IMR-90 (cell line): Measurements from ENCODE around the gene KIF5C. TPM values are rescaled to one million over a fixed set of nuclear protein-coding genes. Genes with fewer than 3 reads are reported as not detected.

Source experiments
- ATAC-seq: fragments of 200-7000 bp; cut with Tn5 transposase; 2 replicates; pipeline ENCODE4 v1.9.1; 2020; ENCODE audit warnings: low read depth, mild to moderate bottlenecking, moderate library complexity
- BruUV-seq: library from RNA; stranded (reverse); fragments of 400-500 nt; replicated peaks from 2 replicates; lab custom pipeline; 2021; lab: Mats Ljungman, UMichigan
- CTCF ChIA-PET: fragments of 300-600 bp; formaldehyde crosslinking; extraction: SDS; loops from one replicate; lab custom pipeline; 2021; ENCODE audit warnings: antibody characterized with exemption; lab: Yijun Ruan, JAX
- POLR2A ChIA-PET: fragments of 300-600 bp; sonication (Branson Sonifier 250); formaldehyde crosslinking; loops from one replicate; lab custom pipeline; 2022; ENCODE audit warnings: antibody characterized with exemption; ENCODE audit not compliant: unreplicated experiment; lab: Charles Lee
- DNase-seq: peaks from one replicate; pipeline ENCODE4 v3.0.0; 2013
- H2AFZ ChIP-seq: replicated peaks from 2 replicates; pipeline ENCODE3; 2013; ENCODE audit warnings: low read length, mild to moderate bottlenecking; ENCODE audit not compliant: poor library complexity
- H2AK5ac ChIP-seq: 2 replicates; pipeline ENCODE4 v1.6.1; 2013; ENCODE audit warnings: low read depth, low read length, inconsistent platforms
- H2AK9ac ChIP-seq: replicated peaks from 2 replicates; pipeline ENCODE3; 2013; ENCODE audit warnings: mild to moderate bottlenecking, low read depth, low read length, moderate library complexity; ENCODE audit not compliant: poor library complexity
- H2BK120ac ChIP-seq: 2 replicates; pipeline ENCODE4 v1.6.1; 2013; ENCODE audit warnings: low read depth, low read length, inconsistent platforms
- H2BK15ac ChIP-seq: 3 replicates; pipeline ENCODE4 v1.6.1; 2013; ENCODE audit warnings: low read depth, low read length, inconsistent platforms
- H2BK20ac ChIP-seq: 2 replicates; pipeline ENCODE4 v1.6.1; 2013; ENCODE audit warnings: low read depth, mild to moderate bottlenecking, inconsistent platforms, low read length, moderate library complexity
- H2BK5ac ChIP-seq: 2 replicates; pipeline ENCODE4 v1.6.1; 2013; ENCODE audit warnings: mild to moderate bottlenecking, low read depth, low read length, inconsistent platforms; ENCODE audit not compliant: poor library complexity, severe bottlenecking
- H3K14ac ChIP-seq: replicated peaks from 2 replicates; pipeline ENCODE4 v1.6.1; 2013; ENCODE audit warnings: low read depth, low read length, inconsistent platforms
- H3K18ac ChIP-seq: 2 replicates; pipeline ENCODE4 v1.6.1; 2013; ENCODE audit warnings: low read depth, low read length, control low read depth
- H3K23ac ChIP-seq: 2 replicates; pipeline ENCODE4 v1.6.1; 2013; ENCODE audit warnings: low read depth, low read length, inconsistent platforms
- H3K27ac ChIP-seq: 2 replicates; pipeline ENCODE4 v1.5.1; 2013; ENCODE audit warnings: mild to moderate bottlenecking, control low read depth, low read length; ENCODE audit not compliant: insufficient read depth
- H3K27me3 ChIP-seq: 2 replicates; pipeline ENCODE4 v1.6.1; 2013; ENCODE audit warnings: low read length; ENCODE audit not compliant: control insufficient read depth, insufficient read depth
- H3K36me3 ChIP-seq: 2 replicates; pipeline ENCODE4 v1.6.1; 2013; ENCODE audit warnings: low read length, mixed read lengths; ENCODE audit not compliant: control insufficient read depth, insufficient read depth
- H3K4ac ChIP-seq: 2 replicates; pipeline ENCODE4 v1.6.1; 2013; ENCODE audit warnings: low read depth, low read length, inconsistent platforms
- H3K4me1 ChIP-seq: 2 replicates; pipeline ENCODE4 v1.6.1; 2013; ENCODE audit warnings: low read length, mixed read lengths; ENCODE audit not compliant: control insufficient read depth, insufficient read depth
- H3K4me2 ChIP-seq: 2 replicates; pipeline ENCODE4 v1.6.1; 2013; ENCODE audit warnings: low read depth, mild to moderate bottlenecking, control low read depth, low read length, moderate library complexity
- H3K4me3 ChIP-seq: 2 replicates; pipeline ENCODE4 v1.5.1; 2013; ENCODE audit warnings: low read depth, mild to moderate bottlenecking, control low read depth, low read length, moderate library complexity; ENCODE audit not compliant: insufficient read depth
- H3K56ac ChIP-seq: 2 replicates; pipeline ENCODE4 v1.6.1; 2013; ENCODE audit warnings: low read length, inconsistent platforms; ENCODE audit not compliant: insufficient read depth; ENCODE audit errors: extremely low read depth
- H3K79me1 ChIP-seq, 2 experiments: 2 replicates each; pipeline ENCODE4 v1.6.1; 2013; ENCODE audit warnings: low read length in 2 of 2, inconsistent platforms in 1 of 2, low read depth in 1 of 2
- H3K9ac ChIP-seq: 2 replicates; pipeline ENCODE4 v1.6.1; 2013; ENCODE audit warnings: low read depth, low read length, control low read depth
- H3K9me1 ChIP-seq: 2 replicates; pipeline ENCODE4 v1.6.1; 2013; ENCODE audit warnings: low read length, inconsistent platforms; ENCODE audit not compliant: insufficient read depth
- H3K9me3 ChIP-seq: 2 replicates; pipeline ENCODE4 v1.6.1; 2013; ENCODE audit warnings: low read length; ENCODE audit not compliant: control insufficient read depth, insufficient read depth
- H4K20me1 ChIP-seq: 2 replicates; pipeline ENCODE4 v1.6.1; 2013; ENCODE audit warnings: low read length, inconsistent platforms; ENCODE audit not compliant: insufficient read depth
- H4K5ac ChIP-seq: 2 replicates; pipeline ENCODE4 v1.6.1; 2013; ENCODE audit warnings: mild to moderate bottlenecking, low read depth, low read length, control low read depth
- H4K8ac ChIP-seq, 2 experiments: 2 replicates each; pipeline ENCODE4 v1.6.1; 2013; ENCODE audit warnings: low read depth in 2 of 2, low read length in 2 of 2, control low read depth in 1 of 2, inconsistent platforms in 1 of 2
- H4K91ac ChIP-seq: 2 replicates; pipeline ENCODE4 v1.6.1; 2013; ENCODE audit warnings: low read depth, low read length, inconsistent platforms; ENCODE audit not compliant: insufficient read depth
- BHLHE40 ChIP-seq: fragments of 150-350 bp; IDR thresholded peaks from 2 replicates; pipeline ENCODE4 v1.6.1; 2016; ENCODE audit warnings: mild to moderate bottlenecking, low read depth, low read length
- MAZ ChIP-seq: IDR thresholded peaks from 2 replicates; pipeline ENCODE4 v1.6.1; 2012; ENCODE audit warnings: low read depth, mild to moderate bottlenecking, low read length, improper control_type of control experiment, moderate library complexity, borderline replicate concordance
- RCOR1 ChIP-seq: IDR thresholded peaks from 2 replicates; pipeline ENCODE4 v1.6.1; 2012; ENCODE audit warnings: mild to moderate bottlenecking, low read length, improper control_type of control experiment; ENCODE audit not compliant: insufficient replicate concordance
- RFX5 ChIP-seq: IDR thresholded peaks from 2 replicates; pipeline ENCODE4 v1.8.0; 2012; ENCODE audit warnings: low read depth, mild to moderate bottlenecking, low read length, moderate library complexity
- WGBS, 2 experiments: methylation state at CpG; one replicate each; pipeline versions ENCODE4 v1.1.5 to v1.1.7; 2013; ENCODE audit warnings: missing lambda C conversion rate in 2 of 2; ENCODE audit not compliant: insufficient read length in 1 of 2; ENCODE audit errors: extremely low coverage in 2 of 2; 5-methylcytosine and 5-hydroxymethylcytosine counted together
- dilution Hi-C: fragments of 300-500 bp; cut with HindIII; formaldehyde crosslinking; loops from one replicate; pipeline ENCODE4 v1.14.3; 2018; ENCODE audit warnings: low sequenced_read_pairs; ENCODE audit not compliant: unreplicated experiment
- in situ Hi-C: fragments of 300-500 bp; cut with MboI; formaldehyde crosslinking; loops from 3 replicates; pipeline ENCODE4 v1.14.3; 2019; ENCODE audit warnings: low sequenced_read_pairs, inconsistent platforms, mixed read lengths
- intact Hi-C: fragments of 100-400 bp; cut with micrococcal nuclease; formaldehyde crosslinking; loops from 2 replicates; pipeline ENCODE4 v1.10.0; 2022
- polyA plus RNA-seq, 3 experiments: library from polyadenylated mRNA; depleted of rRNA; stranded (reverse); fragments of >200 nt; gene quantifications; 2 replicates each; pipeline ENCODE4 v1.2.3, GENCODE V29; 2012; ENCODE audit warnings: low replicate concordance in 1 of 3
- total RNA-seq: library from RNA; depleted of rRNA; stranded (reverse); fragments of >200 nt; gene quantifications from 2 replicates; pipeline ENCODE4 v1.2.3, GENCODE V29; 2012
- TF ChIP-seq, protein P1 (sequence below): fragments of 150-350 bp; IDR thresholded peaks from 2 replicates; pipeline ENCODE4 v1.6.1; 2017; ENCODE audit warnings: mild to moderate bottlenecking, antibody characterized with exemption, low read length, low read depth
- TF ChIP-seq, protein P2 (sequence below): fragments of 150-350 bp; IDR thresholded peaks from 2 replicates; pipeline ENCODE4 v1.6.1; 2016; ENCODE audit warnings: low read depth, mild to moderate bottlenecking, low read length, moderate library complexity, borderline replicate concordance
- TF ChIP-seq, protein P3 (sequence below): conservative IDR thresholded peaks from 2 replicates; pipeline ENCODE4 v1.5.1; 2012; ENCODE audit warnings: mild to moderate bottlenecking, low read depth, low read length, improper control_type of control experiment

Gene KIF5C
- total and polyA plus RNA-seq, 2 of the 4 experiments (the other 2 are of a cell fraction): 0.10 to 0.18 TPM

DNA sequence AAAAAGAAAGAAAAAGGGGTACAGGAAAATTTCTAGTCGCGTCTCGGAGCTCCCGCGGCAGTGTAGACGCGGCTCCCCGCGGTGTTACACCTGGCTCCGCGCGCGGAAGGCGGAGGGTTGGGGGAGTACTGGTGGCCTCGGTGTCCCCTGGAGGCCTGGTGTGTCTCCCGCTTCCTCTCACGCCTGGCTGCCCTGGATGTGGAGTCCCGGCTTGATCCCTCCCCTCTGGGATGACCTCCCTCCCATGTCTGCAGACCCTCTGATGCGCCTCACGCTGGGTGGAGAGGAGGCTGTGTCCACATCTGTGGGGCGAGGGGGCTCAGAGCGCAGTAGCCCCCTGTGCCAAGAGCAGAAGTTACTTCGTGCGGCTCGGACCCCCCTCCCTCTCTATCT lies 1.2 kb downstream of the KIF5C start:
- in situ Hi-C loops: no loop called here
- Histone ChIP-seq H3K79me1 (no peaks in the 10 kb centered on the region), H3K4me3 (no peak overlapping the region), H2AK9ac (no peak overlapping the region), H3K56ac (no peak overlapping the region), H4K8ac (no peak overlapping the region), H3K4ac (no peak overlapping the region), H3K18ac (no peak overlapping the region), H2BK5ac (no peak overlapping the region), H3K23ac (no peak overlapping the region), H3K4me2 (no peak overlapping the region), H3K9me3 (no peaks in the 10 kb centered on the region; the same call in 1 of the 2 replicates), H3K4me1 (no peaks in the 10 kb centered on the region), H2BK20ac (no peak overlapping the region), H3K9me1 (no peaks in the 10 kb centered on the region), H4K5ac (no peak overlapping the region), H2AK5ac (no peak overlapping the region), H4K91ac (no peak overlapping the region), H3K27me3 (peaks cover 26% of the 10 kb centered on the region), H2BK120ac (no peak overlapping the region), H3K9ac (no peak overlapping the region), H3K27ac (no peak overlapping the region), H3K36me3 (no peaks in the 10 kb centered on the region), H2AFZ (no peak overlapping the region), H4K20me1 (no peaks in the 10 kb centered on the region), H2BK15ac (no peak overlapping the region), H3K14ac (no peak overlapping the region)
- no TSS peak for BruUV-seq
- intact Hi-C loops: loop anchor here (5.0 kb wide), 1 partner anchor 229 kb away; no protein-coding TSS in a partner anchor
- POLR2A ChIA-PET: no interaction called here
- ATAC-seq: no peak
- TF ChIP-seq RFX5 (no peak), MAZ (no peak), BHLHE40 (no peak), RCOR1 (no peak)
- TF ChIP-seq, protein P1, sequence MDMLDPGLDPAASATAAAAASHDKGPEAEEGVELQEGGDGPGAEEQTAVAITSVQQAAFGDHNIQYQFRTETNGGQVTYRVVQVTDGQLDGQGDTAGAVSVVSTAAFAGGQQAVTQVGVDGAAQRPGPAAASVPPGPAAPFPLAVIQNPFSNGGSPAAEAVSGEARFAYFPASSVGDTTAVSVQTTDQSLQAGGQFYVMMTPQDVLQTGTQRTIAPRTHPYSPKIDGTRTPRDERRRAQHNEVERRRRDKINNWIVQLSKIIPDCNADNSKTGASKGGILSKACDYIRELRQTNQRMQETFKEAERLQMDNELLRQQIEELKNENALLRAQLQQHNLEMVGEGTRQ: no peak
- TF ChIP-seq, protein P2, sequence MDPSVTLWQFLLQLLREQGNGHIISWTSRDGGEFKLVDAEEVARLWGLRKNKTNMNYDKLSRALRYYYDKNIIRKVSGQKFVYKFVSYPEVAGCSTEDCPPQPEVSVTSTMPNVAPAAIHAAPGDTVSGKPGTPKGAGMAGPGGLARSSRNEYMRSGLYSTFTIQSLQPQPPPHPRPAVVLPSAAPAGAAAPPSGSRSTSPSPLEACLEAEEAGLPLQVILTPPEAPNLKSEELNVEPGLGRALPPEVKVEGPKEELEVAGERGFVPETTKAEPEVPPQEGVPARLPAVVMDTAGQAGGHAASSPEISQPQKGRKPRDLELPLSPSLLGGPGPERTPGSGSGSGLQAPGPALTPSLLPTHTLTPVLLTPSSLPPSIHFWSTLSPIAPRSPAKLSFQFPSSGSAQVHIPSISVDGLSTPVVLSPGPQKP: no peak
- TF ChIP-seq, protein P3, sequence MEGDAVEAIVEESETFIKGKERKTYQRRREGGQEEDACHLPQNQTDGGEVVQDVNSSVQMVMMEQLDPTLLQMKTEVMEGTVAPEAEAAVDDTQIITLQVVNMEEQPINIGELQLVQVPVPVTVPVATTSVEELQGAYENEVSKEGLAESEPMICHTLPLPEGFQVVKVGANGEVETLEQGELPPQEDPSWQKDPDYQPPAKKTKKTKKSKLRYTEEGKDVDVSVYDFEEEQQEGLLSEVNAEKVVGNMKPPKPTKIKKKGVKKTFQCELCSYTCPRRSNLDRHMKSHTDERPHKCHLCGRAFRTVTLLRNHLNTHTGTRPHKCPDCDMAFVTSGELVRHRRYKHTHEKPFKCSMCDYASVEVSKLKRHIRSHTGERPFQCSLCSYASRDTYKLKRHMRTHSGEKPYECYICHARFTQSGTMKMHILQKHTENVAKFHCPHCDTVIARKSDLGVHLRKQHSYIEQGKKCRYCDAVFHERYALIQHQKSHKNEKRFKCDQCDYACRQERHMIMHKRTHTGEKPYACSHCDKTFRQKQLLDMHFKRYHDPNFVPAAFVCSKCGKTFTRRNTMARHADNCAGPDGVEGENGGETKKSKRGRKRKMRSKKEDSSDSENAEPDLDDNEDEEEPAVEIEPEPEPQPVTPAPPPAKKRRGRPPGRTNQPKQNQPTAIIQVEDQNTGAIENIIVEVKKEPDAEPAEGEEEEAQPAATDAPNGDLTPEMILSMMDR: no peak
- dilution Hi-C loops: no loop called here
- DNase-seq: no peak
- CTCF ChIA-PET: no interaction called here
- no CpG with 5 or more reads among the region's 25 CpGs for WGBS, 2 experiments
